IPS DF 4.7 (cell line): Measurements from ENCODE around the gene SNRPA1.
"Not testable (repeated sequence)": the region's sequence is repeated elsewhere in the genome, so short reads cannot be mapped to it uniquely, and the experiment has no call there.

Experiments used
- DNase-seq: peaks from one replicate; pipeline ENCODE4 v3.0.0-alpha.2; 2013; ENCODE audit warnings: low spot score; ENCODE audit errors: extremely low read depth

SNRPA1 gene

GRCh38 chr15:101296418-101297405, 1.7 kb upstream of the SNRPA1 start:
- no peak for DNase-seq

- no peak for DNase-seq
These were observed 636 bp upstream of the SNRPA1 start for GRCh38 chr15:101295607-101296161.

GRCh38 chr15:101293122-101293521, 1.9 kb downstream of the SNRPA1 start:
- DNase-seq: no peak

GRCh38 chr15:101288905-101289513, 6.0 kb downstream of the SNRPA1 start:
- no peak for DNase-seq

- not testable (repeated sequence) for DNase-seq
These were observed 7.7 kb downstream of the SNRPA1 start for GRCh38 chr15:101287342-101287741.

- DNase-seq: no peak
These were observed 8.5 kb downstream of the SNRPA1 start for GRCh38 chr15:101286471-101287114.

GRCh38 chr15:101283931-101284330, 11.1 kb downstream of the SNRPA1 start:
- DNase-seq: no peak

- DNase-seq: no peak
These were observed 15.0 kb downstream of the SNRPA1 start for GRCh38 chr15:101280007-101280406.

GRCh38 chr15:101277943-101278564, 17.0 kb downstream of the SNRPA1 start:
- DNase-seq: no peak

GRCh38 chr15:101277038-101277822, 17.8 kb downstream of the SNRPA1 start, which contains the start of gene SELENOS:
SELENOS (minus strand) TSS chr15:101277485; CDS start chr15:101277417, 68 bp downstream.
- DNase-seq: no peak

GRCh38 chr15:101276501-101277037, 18.5 kb downstream of the SNRPA1 start:
- DNase-seq: no peak

- DNase-seq: no peak
These were observed 20.0 kb downstream of the SNRPA1 start for GRCh38 chr15:101275018-101275417.

GRCh38 chr15:101273534-101273933, 21.5 kb downstream of the SNRPA1 start:
- no peak for DNase-seq

GRCh38 chr15:101272584-101272983, 22.5 kb downstream of the SNRPA1 start:
- DNase-seq: no peak

- DNase-seq: no peak
These were observed 25.4 kb downstream of the SNRPA1 start for GRCh38 chr15:101269479-101270223.

GRCh38 chr15:101267320-101268104, 27.5 kb downstream of the SNRPA1 start:
- no peak for DNase-seq

GRCh38 chr15:101266787-101267186, 28.3 kb downstream of the SNRPA1 start:
- no peak for DNase-seq

GRCh38 chr15:101266034-101266433, 29.0 kb downstream of the SNRPA1 start:
- no peak for DNase-seq
